GM21529 (cell line): ENCODE data around the gene NABP2.

Source experiments
- ATAC-seq: cut with Tn5 transposase; IDR thresholded peaks from one replicate; pipeline ENCODE4 v1.9.1; 2021; ENCODE audit not compliant: unreplicated experiment

Gene NABP2

DNA sequence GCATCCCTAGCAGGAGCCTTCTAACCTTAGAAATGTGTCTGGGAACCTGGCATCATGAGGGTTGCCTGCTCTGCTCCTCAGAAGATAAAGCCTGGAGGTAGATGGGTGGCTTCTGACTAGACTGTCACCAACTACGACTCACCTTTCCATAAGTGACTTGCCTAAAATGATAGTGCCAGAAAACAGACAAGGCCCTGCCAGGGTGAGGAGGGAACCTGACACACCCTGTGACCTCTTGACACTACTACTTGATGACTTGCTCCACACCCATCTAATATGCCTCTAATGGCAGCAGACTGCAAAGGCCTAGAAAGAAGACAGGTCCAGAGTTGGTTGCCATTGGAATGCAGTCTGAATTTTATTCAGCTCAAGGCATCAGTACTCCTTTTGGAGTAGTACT lies 11.8 kb upstream of the NABP2 start:
- ATAC-seq, result no peak

DNA sequence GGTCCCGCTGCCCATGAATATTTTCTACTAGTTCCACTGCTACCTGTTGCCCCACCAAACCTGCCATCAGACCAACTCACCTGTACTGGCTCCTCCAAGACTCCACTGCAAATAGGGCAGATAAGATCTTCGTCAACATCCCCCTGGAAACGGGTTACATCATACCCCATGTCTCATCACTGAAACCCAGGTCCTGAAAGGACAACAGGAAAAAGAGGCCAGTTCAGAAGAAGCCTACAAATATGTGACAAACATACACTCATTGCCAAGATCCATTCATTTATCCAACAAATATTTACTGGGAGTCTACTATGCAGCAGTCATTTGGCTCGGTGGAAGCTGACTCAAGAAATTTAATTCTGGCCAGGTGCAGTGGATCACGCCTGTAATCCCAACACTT lies 10.3 kb upstream of the NABP2 start:
- ATAC-seq, result no peak

DNA sequence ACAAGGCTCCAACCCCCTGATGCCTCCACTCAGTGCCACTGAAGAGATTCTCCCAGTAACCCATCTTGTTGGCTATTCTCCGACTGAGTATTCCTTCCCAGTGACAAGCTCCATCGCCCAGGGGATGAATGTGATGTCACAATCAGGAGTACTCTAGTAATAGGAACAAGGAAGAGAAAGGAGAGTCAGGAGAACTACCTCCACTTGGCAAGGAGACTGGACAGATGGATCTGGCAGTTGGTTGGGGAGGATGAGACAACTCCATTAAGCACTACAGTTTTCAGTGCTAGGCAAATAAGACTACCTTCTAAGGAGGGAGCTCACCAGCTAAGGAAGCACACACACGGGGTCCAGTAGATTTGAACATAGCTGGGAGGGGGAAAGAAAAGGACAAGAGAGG lies 7.7 kb upstream of the NABP2 start:
- ATAC-seq, result no peak

DNA sequence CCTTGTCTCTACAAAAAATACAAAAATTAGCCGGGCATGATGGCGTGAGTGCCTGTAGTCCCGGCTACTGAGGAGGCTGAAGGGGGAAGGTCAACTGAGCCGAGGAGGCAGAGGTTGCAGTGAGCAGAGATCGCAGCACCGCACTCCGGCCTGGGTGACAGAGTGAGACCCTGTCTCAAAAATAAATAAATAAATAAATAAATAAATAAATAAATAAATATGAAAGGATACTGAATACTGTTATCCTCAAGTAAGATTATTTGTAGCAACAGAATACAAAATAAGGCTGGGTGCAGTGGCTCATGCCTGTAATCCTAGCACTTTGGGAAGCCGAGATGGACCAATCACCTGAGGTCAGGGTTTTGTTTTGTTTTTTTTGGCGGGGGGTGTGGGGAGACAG lies 4.3 kb upstream of the NABP2 start:
- no peak for ATAC-seq

DNA sequence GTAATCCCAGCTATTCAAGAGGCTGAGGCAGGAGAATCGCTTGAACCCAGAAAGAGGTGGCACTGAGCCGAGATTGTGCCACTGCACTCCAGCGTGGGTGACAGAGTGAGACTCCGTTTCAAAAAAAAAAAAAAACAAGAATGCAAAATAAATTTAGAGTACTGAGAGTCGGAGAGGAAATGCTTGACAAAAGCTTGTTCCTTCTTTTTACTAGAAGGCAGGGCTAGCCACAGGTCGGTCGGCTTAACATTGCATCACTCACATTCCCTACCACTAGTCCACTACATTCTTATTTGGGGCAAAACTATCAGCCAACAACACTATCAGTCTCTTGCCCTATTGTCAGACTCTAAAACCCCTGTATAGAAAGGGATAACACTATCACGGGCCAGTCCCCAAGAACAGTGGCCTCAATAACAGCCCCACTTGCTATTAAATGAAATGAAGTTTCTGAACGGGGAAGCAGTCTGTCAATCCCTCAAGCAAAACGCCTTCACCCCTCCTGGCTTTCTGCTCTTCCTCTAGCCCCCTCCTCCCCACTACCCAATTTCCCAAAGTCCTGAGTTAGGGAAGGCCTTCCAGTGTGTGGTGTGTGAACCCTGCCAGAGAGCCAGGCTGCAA lies 3.4 kb upstream of the NABP2 start:
- no peak for ATAC-seq

DNA sequence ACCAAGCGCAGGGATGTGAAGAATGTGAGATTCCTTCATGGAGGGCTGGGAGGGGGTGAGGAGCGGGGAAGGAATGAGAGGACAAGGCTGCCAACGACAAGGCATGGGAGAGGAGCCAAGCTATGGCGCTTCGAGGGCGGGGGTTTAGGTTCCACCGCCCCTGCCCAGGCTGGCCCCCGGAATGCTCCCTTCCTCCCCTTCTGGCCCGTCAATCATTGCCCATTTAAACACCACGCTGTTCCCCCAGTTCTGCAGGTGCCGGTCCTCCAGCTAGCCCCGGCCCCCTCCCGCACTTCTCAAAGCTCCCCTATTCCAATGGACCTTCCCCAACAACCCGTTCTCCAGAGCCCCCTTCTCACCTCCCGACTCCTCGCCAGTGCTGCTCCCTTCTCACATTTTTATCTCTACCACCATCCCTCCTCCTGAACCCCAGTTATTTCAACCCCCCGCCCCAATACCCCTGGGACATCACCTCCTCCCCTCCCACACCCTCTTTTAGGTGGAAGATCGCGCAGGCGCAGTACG lies 2.8 kb upstream of the NABP2 start:
- peak; percentile 25 for ATAC-seq

DNA sequence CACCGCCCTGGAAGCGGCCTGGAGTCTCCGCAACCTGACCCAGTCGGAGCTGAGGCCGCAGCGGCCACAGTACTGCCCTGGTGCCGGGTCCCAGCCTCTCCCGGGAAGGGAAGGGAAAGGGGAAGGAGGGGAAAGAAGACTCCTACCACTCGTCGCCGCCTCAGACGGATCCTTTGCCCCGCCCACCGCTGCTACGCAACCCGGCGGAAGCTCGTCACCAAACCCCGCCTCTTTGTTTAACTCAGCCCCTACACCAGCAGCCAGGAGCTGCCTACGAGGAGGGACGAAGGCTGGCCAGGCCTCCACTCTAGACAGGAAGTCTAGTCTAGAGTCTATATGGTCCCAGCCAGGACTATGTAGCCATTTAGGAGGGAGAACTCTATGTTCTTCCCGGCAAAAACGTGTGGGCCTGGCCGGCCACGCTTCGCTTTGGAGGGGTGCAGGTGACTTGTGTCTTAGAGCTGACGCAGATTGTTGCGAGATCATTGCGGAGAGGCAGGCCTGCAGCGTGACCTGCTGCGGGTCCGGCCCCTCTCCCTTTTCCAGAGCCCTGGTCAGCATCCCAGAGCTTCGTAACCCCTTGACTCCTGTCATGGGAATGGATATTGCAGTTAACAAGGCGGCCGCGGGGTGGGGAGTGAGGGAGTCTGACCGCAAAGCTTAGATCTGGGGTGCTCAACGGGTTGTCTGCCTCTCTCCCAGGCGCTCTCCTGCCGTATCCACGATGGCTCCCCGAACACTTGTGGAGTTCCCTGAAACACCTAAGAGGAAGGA lies 2.2 kb upstream of the NABP2 start, which contains the start of gene RNF41:
RNF41 (minus strand) TSS at position 166 of the 774 bp plus-strand sequence. CDS start 7,875 bp downstream, outside the sequence.
- peak; percentile 82 for ATAC-seq

DNA sequence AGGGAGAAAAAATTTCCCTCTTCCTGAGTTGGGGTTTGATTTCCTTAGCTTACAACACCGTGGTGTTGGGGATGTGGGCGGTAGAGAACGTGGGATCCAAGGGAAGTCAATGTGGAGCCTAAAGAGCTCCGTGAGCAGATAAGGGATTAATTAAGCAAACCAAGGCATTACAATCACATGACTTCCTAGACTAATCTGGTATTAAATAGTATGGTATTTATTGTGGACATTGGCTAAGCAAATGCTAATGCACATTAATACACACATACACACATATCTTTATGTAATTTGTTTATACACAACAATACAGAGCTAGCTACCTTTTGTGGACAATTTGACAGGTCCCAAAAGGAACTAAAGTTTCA lies 1.6 kb upstream of the NABP2 start:
- ATAC-seq, result no peak

DNA sequence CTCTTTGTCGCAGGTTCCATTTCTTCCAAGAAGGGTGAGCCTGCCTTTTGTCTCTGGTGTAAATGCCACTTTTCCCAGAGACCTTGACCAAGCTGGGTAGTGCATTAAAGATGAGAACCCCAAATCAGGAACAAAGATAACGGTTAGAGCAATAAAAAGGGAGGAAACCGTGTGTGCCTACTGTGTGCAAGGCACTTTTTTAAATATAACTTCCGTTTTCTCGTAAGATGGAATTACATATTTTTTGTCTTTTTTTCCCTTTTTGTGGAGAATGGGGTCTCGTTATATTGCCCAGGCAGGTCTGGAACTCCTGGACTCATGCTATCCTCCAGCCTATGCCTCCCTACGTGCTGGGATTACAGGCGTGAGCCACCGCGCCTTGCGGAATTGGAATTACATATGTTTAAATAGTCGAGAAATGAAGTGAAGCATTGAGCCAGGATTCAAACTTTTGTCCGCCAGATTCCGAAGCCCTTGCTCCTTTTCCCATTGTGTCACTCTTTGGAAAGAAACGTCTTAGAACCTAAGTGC lies 506 bp upstream of the NABP2 start:
- ATAC-seq, result no peak

DNA sequence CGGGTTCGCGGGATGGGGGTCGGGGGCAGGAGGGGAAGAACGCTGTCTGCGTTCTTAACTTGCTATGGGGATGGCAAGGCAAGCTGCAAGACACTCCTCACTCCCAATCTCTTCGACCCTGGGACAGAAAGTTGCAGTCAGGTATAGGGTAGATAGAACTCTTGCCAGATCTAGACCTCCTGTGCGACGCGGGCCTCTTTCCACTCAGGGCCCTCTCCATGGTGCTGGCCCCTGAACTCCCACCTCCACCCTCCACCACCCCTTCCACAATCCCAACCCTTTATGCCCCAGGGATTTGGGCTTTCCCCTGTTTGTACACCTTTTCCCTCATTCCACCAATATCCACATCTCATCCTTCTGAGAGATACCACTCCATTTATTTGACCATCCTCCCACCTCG lies 812 bp downstream of the NABP2 start:
- ATAC-seq, result no peak

DNA sequence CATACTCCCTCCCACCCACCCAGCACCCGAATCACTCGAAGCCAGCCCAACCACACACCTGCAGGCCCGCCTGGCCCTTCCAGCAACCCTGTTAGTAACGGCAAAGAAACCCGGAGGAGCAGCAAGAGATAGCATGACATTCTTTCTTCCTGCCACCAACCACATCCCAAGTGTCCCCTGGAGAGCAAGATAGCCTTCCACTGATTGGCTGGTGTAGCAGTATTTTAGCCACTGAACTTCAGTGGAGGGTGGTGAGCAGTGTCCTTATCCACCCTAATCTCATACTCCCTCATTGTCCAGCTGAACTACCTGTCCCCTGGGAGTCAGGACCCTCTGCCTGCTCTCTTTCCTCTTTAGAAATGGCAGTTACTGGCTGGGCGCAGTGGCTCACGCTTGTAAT lies 4.9 kb downstream of the NABP2 start:
- ATAC-seq, result no peak

DNA sequence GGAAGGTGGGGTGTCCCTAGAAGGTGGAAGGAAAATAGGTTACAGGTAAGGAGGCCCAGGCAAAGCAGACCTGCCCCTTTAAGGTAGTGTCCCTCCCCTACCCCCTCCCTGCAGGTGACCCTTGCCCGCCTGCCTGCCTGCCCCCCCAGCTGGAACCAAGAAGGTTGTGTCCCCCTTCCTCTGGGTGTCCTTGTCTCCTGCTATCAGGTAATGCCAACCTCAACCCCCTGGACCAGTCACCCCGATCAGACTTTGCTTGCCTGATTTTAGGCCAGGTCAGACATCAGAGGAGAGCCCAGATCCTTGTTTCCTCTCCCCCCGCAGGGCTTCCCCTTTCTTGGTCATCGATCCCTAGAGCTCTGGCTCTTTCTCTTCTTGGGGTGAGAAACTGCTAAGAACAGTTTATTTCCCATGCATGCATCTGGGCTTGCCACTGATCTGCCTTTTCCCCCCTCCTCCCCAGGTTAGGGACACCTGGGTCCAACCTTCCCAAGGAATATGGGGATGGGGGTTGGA lies 5.8 kb downstream of the NABP2 start, which contains the start of gene SLC39A5:
SLC39A5 (plus strand) TSS at position 136 of the 516 bp plus-strand sequence. CDS start 1,224 bp downstream, outside the sequence.
- ATAC-seq, result no peak

DNA sequence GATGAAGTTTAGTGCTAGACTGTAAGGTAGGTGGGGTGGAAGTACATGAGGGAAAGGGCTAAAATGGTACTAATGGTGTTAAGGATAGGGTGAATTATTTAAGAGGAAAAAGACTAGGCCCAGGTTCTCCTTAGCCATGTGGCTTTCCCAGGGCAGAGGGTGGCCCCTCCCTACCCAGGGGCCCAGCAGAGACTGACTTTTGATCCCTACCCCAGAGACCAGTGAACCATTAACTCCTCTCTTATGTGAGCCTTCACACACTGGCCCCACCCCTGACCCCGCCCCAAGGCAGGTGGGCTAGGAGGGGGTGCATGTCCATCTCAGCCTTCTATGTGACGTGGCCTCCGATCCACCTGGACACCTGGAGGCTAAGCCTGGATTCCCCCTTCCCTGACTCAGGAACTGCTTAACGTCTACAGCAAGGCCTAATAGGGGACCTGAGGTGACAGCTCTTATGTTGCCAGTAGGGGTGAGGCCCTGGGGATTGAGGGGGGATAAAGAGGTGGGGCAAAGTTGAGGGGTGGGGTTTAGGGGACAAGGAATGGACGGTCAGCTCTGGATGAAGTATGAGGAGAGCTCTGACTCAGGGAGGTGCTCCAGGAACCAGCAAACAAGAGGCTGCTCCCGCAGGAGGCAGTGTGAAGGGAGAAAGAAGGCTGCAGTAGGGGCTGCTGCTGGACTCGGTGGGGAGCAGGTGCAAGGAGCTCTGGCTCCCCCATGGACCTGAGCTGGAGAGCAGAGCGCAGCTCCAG lies 6.5 kb downstream of the NABP2 start:
- ATAC-seq, result no peak

DNA sequence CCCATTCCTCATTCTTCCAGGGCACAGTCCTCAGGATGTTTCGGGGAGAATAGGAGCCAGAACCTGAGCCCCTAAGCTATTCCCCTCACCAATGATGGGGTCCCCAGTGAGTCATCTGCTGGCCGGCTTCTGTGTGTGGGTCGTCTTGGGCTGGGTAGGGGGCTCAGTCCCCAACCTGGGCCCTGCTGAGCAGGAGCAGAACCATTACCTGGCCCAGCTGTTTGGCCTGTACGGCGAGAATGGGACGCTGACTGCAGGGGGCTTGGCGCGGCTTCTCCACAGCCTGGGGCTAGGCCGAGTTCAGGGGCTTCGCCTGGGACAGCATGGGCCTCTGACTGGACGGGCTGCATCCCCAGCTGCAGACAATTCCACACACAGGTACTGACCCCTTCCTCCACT lies 7.0 kb downstream of the NABP2 start:
- ATAC-seq, result no peak

DNA sequence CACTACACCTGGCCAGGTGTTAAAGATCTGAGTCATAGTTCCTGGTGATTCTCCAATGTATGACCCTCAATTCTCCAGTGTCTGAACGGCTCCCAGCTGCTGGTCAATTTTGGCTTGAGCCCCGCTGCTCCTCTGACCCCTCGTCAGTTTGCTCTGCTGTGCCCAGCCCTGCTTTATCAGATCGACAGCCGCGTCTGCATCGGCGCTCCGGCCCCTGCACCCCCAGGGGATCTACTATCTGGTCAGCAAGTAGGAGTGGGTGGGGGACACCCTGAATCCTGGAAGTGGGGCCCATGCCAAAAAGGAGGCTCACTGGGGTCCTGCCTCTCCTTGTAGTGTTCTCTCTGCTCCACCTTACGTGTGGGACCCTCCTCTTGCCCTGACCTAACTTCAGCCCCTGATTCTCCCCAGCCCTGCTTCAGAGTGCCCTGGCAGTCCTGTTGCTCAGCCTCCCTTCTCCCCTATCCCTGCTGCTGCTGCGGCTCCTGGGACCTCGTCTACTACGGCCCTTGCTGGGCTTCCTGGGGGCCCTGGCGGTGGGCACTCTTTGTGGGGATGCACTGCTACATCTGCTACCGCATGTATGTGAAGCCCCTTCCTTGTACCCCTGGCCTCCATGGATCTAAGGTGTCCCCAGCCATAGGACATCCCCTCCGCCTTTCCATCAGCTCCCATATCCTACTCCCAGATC lies 10.7 kb downstream of the NABP2 start:
- ATAC-seq, result no peak

DNA sequence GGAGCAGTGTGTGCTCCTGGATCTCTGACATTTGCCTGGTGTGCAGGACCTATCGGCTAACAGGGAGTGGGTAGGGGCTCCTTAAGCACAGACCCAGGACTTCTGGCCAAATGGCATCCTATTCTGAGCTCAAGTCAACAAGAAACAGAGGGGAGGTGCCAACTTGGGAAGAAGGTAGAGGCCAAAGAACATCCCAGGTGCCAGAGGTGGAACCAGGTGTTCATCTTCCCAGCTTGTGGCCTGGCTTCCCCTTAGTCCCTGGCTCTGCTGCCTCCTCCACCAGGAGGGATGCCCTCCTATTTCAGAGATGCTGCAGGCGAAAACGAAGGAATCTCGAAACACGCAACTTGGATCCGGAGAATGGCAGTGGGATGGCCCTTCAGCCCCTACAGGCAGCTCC lies 11.9 kb downstream of the NABP2 start:
- no peak for ATAC-seq

DNA sequence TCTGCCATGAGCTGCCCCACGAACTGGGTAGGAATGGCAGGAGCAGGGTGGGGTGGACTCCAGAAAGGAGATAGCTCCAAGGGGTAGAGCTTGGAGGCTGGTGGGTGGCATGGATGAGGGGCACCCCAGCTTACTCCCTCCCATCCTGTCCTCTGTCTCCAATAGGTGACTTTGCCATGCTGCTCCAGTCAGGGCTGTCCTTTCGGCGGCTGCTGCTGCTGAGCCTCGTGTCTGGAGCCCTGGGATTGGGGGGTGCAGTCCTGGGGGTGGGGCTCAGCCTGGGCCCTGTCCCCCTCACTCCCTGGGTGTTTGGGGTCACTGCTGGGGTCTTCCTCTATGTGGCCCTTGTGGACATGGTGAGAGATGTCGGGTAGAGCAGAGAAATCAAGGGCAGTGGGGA lies 12.8 kb downstream of the NABP2 start:
- ATAC-seq, result no peak

DNA sequence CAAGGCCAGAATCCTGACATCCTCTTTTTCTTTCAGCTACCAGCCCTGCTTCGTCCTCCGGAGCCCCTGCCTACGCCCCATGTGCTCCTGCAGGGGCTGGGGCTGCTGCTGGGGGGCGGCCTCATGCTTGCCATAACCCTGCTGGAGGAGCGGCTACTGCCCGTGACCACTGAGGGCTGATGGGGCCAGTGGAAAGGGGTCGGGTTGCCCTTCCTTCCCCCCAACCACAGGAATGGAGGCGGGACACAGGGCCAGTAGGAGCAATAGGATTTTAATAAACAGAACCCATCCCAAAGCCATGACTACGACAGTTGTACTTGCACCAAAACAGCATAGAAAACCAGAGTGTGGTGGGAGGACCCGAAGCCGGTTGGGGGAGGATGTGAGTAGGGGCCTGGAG lies 13.4 kb downstream of the NABP2 start:
- ATAC-seq, result no peak

DNA sequence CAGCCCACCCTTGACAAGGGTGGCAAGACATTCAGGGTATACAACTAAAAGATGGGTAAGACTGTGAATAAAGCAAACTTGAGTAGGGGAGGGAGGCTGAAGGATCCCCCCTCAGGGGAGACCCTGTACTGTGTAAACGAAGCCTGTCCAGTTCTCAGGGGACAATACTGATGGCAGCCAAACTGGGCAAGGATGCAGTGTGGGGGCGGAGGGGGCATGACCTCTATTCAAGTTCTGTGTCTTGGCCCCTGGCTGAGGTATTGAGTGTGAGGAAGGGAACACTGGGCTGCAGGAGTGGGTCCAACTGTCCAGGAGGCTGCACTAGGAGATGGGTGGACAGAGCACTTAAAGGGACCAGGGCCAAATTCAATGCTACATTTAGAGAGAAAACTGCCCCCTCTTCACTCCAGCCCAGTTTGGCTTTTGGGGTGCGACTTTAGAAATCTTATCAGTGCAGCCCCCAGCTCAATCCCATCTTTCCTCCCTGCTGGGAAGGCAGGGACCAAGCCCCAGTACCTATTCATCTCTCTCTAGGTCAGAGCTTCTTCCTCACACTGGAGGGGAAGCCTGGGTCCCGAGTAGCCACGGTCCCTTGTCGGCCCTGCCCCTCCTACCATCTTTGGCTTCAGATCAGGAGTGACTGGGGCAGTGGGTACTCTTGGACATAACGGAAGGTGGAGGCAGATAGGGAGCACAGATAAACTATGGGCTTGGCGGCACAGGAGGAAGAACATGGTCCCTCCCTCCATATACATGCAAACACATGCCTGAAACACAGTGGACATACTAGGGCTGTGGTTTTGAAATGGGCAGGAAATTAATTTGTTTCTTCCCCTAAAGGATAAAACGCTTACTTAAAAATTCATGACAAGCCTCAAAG lies 17.5 kb downstream of the NABP2 start:
- no peak for ATAC-seq

DNA sequence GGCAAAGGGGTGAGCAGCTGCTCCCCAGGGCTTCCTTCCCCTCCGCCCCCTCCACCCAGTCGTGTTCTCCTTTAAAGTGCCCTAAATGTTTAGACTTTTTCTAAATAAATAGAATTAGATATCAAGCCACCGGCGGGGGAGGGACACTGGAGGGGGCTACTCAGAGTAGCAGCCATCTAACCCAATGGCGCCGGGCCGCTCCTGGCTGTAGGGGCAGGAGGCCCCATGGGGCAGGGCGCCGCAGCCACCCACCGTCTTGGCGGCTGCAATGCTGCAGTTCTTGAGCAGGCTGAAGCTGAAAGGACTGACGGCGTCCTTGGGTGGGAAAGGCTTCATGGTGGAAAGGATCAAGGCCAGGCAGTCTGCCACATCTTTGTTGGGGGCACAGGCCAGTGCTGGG lies 18.8 kb downstream of the NABP2 start:
- no peak for ATAC-seq
